ENCODE data around the gene ZNF683.
A peak's percentile ranks its signal among the peaks of the same experiment; 100 is the strongest.
"Not testable (repeated sequence)": the region's sequence is repeated elsewhere in the genome, so short reads cannot be mapped to it uniquely, and the experiment has no call there.

Gene ZNF683

DNA sequence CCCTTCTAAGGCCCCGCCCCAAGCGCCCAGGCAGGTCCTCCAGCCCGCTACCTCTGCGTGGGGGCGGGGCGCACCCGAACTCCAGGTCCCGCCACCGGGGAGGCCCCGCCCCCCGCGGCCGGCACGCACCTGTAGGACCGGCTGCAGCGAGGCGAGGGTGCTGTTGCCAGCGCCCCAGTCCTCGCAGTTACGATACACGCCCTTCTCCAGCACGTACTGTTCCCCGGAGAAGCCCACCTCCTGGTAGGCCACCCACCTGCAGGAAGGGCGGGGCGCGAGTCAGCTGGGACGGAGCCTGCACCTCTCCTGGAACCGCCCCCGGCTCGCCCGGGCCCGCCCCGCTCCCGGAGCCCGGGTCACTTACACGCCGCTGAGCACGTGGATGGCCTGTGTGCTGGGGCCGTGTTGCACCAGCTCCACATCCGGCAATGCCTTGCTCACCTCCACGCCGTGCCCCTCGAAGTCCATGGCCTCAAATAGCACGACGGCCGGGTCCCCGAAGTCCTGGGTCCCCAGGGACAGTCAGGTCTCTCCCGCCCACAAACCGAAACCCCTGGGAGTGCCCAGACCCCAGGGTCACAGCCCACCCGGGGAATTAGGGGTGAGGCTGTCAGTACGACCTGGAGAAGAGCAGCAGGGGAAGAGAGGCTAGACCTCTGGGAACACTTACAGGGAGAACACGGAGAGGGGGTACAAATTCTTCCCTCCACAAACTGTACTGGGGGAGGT, 35.9 kb downstream of the ZNF683 start:
- peak; percentile 71 for DNase-seq (ENCODE audit: low read depth)

DNA sequence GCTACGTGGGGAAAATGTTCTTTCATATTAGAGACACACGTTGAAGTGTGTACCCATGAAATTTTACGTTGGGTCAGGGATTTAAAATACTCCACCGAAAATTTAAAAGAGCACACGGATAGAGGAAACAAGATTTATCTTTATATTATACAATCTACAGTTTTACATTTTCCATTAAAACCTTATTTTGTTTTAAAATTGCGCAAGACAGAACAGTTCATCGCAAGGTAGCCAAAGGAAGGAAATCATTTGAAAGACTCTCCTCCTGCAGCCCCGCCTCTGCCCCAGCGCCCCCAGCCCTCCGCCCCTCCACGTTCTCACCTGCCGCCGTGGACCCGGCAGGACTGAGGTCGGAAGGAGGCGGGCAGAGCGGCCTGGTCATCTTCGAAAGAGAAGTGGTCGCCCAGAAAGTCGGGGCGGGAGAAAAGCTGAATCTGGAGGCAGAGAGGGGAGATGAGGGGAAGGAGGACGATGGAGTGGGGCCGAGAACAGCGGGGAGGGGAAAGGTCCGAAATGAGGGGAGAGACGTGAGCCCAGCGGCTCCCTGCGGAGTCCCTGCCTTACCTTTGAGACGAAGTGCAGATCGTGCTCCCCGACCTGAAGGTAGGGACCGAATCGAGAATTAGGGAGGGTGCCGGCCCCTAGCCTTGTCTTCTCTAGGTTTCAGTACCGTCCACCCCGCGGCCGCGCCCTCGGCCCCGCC, 36.6 kb downstream of the ZNF683 start:
- DNase-seq (ENCODE audit: low read depth): no peak

DNA sequence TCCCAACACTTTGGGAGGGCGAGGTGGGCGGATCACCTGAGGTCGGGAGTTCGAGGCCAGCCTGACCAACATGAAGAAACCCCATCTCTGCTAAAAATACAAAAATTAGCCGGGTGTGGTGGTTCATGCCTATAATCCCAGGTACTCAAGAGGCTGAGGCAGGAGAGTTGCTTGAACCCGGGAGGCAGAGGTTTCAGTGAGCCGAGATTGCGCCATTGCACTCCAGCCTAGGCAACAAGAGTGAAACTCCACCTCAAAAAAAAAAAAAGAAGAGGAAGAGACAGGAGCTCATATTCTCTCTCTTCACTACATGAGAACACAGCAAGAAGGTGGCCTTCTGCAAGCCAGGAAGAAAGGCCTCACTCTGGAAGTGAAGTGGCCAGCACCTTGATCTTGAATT, 39.2 kb downstream of the ZNF683 start:
- DNase-seq (ENCODE audit: low read depth): not testable (repeated sequence)

GRCh38 chr1:26330276-26330675, 42.3 kb downstream of the ZNF683 start:
- no peak for DNase-seq (ENCODE audit: low read depth)

DNA sequence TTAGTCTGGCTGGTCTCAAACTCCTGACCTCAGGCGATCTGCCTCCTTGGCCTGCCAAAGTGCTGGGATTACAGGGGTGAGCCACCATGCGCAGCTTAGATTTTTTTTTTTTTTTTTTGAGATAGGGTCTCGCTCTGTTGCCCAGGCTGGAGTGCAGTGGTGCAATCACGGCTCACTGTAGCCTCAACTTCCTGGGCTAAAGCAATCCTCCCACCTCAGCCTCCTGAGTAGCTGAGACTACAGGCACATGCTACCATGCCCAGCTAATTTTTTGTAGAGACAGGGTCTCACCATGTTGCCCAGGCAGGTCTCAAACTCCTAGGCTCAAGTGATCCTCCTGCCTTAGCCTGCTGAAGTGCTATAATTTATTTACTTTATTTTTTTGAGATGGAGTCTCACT, 43.2 kb downstream of the ZNF683 start:
- DNase-seq (ENCODE audit: low read depth): not testable (repeated sequence)

GRCh38 chr1:26328597-26328996, 44.0 kb downstream of the ZNF683 start:
- no peak for DNase-seq (ENCODE audit: low read depth)

- DNase-seq (ENCODE audit: low read depth): no peak
Observed at GRCh38 chr1:26327956-26328362, 44.6 kb downstream of the ZNF683 start.

GRCh38 chr1:26324550-26324949, 48.0 kb downstream of the ZNF683 start:
- DNase-seq (ENCODE audit: low read depth): no peak

DNA sequence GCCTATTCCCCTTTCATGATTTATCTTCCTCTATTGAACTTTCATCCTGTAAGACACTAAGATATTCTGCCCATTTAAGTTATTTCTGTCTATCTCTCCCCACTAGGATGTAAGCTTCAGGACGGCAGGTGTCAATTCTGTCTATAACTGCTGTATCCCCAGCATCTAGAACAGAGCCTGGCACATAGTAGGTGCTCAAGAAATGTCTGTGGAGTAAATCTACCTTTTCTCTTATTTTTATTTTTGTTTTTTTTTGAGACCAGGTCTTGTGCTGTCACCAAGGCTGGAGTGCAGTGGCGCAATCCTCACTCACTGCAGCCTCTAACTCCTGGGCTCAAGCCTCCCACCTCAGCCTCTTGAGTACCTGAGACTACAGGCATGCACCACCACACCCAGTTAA, 49.2 kb downstream of the ZNF683 start:
- DNase-seq (ENCODE audit: low read depth): no peak

DNA sequence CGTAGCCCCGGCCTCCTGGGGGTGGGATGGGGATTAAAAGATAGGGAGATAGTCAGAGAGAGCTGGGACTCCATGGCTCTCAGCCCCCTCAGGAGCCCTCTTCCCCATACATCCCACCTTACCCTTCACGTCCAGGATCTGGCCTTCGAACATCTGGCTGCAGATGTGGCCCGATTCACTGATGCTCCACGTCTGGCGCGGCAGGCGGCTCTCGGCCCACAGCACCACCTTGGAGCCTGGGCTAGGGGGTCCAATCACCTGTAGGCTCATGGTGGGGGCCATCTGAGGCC, 50.6 kb downstream of the ZNF683 start:
- DNase-seq (ENCODE audit: low read depth): no peak

GRCh38 chr1:26321315-26322041, 51.1 kb downstream of the ZNF683 start:
- DNase-seq (ENCODE audit: low read depth): peak; percentile 98

GRCh38 chr1:26320896-26321295, 51.7 kb downstream of the ZNF683 start:
- no peak for DNase-seq (ENCODE audit: low read depth)

DNA sequence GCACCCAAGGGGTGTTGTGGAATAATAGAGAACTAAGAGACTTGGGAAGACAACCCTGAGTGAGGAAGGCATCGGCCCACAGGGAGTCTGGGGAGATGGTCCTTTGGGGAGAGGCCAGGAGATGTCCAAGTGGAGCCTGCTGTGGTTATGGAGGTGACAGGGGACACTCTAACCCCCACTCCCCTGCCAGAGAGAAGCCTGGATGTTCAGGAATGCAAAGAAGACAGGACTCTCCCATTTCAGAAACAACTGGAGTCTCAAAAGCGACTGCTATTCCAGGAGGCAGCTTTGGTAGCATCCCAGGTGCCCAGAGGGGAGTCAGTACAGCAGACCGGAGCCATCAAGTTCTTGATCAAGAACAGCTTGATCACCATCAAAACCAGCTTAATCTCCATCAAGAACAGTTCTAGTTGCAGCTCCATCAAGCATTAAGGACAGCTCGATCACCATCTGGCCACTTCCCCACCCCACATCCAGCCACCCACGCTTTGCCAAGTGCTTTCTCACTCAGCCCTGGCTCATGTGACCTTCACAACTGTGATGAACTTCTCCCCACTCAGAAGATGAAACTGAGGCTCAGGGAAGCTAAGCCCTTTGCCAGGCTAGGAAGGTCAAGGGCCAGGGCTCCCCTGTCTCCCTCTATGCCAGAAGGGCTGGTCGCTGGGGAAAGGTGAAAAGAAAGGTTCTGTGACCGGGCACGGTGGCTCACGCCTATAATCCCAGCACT, 54.0 kb downstream of the ZNF683 start:
- DNase-seq (ENCODE audit: low read depth): no peak

GRCh38 chr1:26317612-26318337, 54.8 kb downstream of the ZNF683 start, which contains the start of gene CD52:
TSS of gene CD52 (plus strand) at chr1:26317958. CDS start at chr1:26318018, 60 bp downstream.
- peak; percentile 36 for DNase-seq (ENCODE audit: low read depth)

GRCh38 chr1:26317146-26317545, 55.4 kb downstream of the ZNF683 start:
- DNase-seq (ENCODE audit: low read depth): no peak

DNA sequence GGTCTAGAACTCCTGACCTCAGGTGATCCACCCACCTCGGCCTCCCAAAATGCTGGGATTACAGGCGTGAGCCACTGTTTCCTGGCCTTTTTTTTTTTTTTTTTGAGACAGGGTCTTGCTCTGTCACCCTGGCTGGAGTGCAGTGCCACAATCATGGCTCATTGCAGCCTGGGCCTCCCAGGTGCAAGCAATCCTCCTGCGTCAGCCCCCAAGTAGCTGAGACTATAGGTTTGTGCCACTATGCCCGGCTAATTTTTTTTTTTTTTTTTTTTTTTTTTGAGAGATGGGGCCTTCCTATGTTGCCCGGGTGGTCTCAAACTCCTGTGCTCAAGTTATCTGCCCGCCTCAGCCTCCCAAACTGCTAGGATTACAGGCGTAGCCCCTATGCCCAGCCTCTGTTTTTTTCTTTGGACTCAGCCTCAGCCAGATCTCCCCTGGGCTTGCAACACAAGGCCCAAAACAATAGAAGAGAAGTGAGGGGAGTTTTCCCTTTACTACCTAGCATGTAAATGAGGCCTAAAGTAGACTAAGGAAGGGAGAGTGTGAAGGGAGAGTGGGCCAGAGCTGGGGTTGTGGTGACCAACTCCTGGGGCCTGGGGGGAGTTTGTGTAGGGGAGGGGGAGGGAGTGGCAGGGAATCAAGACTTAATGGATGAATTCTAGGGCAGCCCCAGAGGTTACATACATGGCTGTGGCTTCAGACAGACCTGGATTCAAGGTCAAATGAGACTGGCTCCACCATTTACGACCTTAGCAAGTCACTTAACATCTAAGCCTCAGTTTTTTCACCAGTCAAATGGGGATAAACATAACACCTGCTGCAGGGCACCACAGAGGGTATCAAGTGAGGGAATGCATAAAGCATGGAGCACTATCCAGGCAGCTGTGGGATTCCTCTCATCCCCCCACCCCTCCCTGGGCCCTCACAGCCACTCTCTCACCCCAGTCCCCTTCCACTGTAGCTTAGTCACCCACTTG, 56.4 kb downstream of the ZNF683 start:
- DNase-seq (ENCODE audit: low read depth): no peak

- no peak for DNase-seq (ENCODE audit: low read depth)
Observed at GRCh38 chr1:26314501-26314900, 58.0 kb downstream of the ZNF683 start.
